Endodermal cell (in vitro differentiated cells): ENCODE measurements around the gene CHD3. TPM values are rescaled to one million over a fixed set of nuclear protein-coding genes. Genes with fewer than 3 reads are reported as not detected.

Source experiments
- DNase-seq: peaks from one replicate; pipeline ENCODE4 v3.0.0-alpha.2; 2017
- H3K27ac ChIP-seq: 2 replicates; pipeline ENCODE4 v1.5.1; 2013; ENCODE audit warnings: mild to moderate bottlenecking, low read depth, low read length, moderate library complexity
- H3K27me3 ChIP-seq: 2 replicates; pipeline ENCODE4 v1.6.1; 2013; ENCODE audit warnings: mild to moderate bottlenecking, low read length, moderate library complexity; ENCODE audit not compliant: insufficient read depth, control insufficient read depth, poor library complexity, severe bottlenecking
- H3K36me3 ChIP-seq: 2 replicates; pipeline ENCODE4 v1.7.0; 2013; ENCODE audit warnings: mild to moderate bottlenecking, low read length, moderate library complexity; ENCODE audit not compliant: control insufficient read depth, insufficient read depth
- H3K4me1 ChIP-seq: one replicate; pipeline ENCODE4 v1.7.0; 2013; ENCODE audit warnings: low read length; ENCODE audit not compliant: control insufficient read depth, insufficient read depth
- H3K4me3 ChIP-seq: 2 replicates; pipeline ENCODE4 v1.5.1; 2013; ENCODE audit warnings: mild to moderate bottlenecking, low read length, moderate library complexity
- H3K9ac ChIP-seq: 2 replicates; pipeline ENCODE4 v1.6.1; 2013; ENCODE audit warnings: mild to moderate bottlenecking, low read length, moderate library complexity; ENCODE audit not compliant: poor library complexity, severe bottlenecking; ENCODE audit errors: extremely low read depth
- H3K9me3 ChIP-seq: 2 replicates; pipeline ENCODE4 v1.6.1; 2013; ENCODE audit warnings: mild to moderate bottlenecking, low read length, moderate library complexity; ENCODE audit not compliant: control insufficient read depth
- H3K27ac Mint-ChIP-seq: 2 replicates; pipeline ENCODE4 v1.8.0; 2020; ENCODE audit warnings: mixed read lengths
- H3K27me3 Mint-ChIP-seq: 2 replicates; pipeline ENCODE4 v1.8.0; 2021; ENCODE audit warnings: mild to moderate bottlenecking, mixed read lengths; ENCODE audit not compliant: insufficient read depth
- H3K36me3 Mint-ChIP-seq: 2 replicates; pipeline ENCODE4 v1.8.0; 2020; ENCODE audit warnings: low read depth, mixed read lengths
- H3K4me1 Mint-ChIP-seq: 2 replicates; pipeline ENCODE4 v1.8.0; 2020; ENCODE audit warnings: mixed read lengths
- H3K4me3 Mint-ChIP-seq: 2 replicates; pipeline ENCODE4 v1.8.0; 2020; ENCODE audit warnings: mild to moderate bottlenecking, moderate library complexity, mixed read lengths
- H3K9me3 Mint-ChIP-seq: 2 replicates; pipeline ENCODE4 v1.8.0; 2020; ENCODE audit warnings: mild to moderate bottlenecking, mixed read lengths
- WGBS, 2 experiments: methylation state at CpG; one replicate each; pipeline versions ENCODE4 v1.1.5 to v1.1.7; 2013; ENCODE audit warnings: missing lambda C conversion rate in 2 of 2, mixed read lengths in 1 of 2; ENCODE audit not compliant: insufficient coverage in 1 of 2, insufficient read length in 1 of 2; 5-methylcytosine and 5-hydroxymethylcytosine counted together
- total RNA-seq, 2 donors: library from RNA; stranded (reverse); fragmentation: NEBNext Ultra II Directional in 1 of 2; extraction: Animal tissue kit (Norgen Biotek cat#: 25700) in 1 of 2; gene quantifications; 2 replicates in 1 of 2; 3 replicates in 1 of 2; pipeline ENCODE4 v1.2.1, GENCODE V29; 2021
- TF ChIP-seq, protein P1 (sequence below): fragments of 200-600 bp; sonication (generic); conservative IDR thresholded peaks from 2 replicates; pipeline ENCODE4 v1.5.0; 2021; ENCODE audit warnings: antibody characterized with exemption, mild to moderate bottlenecking

Gene CHD3
- total RNA-seq, 2 donors from 2014 or later: 55.0 to 64.1 TPM

- WGBS, 2 experiments: 0% methylated on average over 2 to 55 of the region's 55 CpGs
- Histone ChIP-seq H3K9me3 (no peaks in the 10 kb centered on the region), H3K4me3 (peak within 1 kb of the TSS; percentile 95), H3K4me1 (peaks cover 5% of the 10 kb centered on the region), H3K27ac (peak within 1 kb of the TSS; percentile 47), H3K9ac (peak within 1 kb of the TSS; percentile 67), H3K27me3 (peaks cover 18% of the 10 kb centered on the region), H3K36me3 (peaks cover 32% of the 10 kb centered on the region)
- Mint-ChIP-seq H3K36me3 (peaks cover 26% of the 10 kb centered on the region), H3K4me3 (peak within 1 kb of the TSS; percentile 99), H3K4me1 (peaks cover 32% of the 10 kb centered on the region), H3K27ac (peak within 1 kb of the TSS; percentile 98), H3K27me3 (peaks cover 29% of the 10 kb centered on the region), H3K9me3 (no peaks in the 10 kb centered on the region)
- DNase-seq: peak; percentile 100
- TF ChIP-seq, protein P1, sequence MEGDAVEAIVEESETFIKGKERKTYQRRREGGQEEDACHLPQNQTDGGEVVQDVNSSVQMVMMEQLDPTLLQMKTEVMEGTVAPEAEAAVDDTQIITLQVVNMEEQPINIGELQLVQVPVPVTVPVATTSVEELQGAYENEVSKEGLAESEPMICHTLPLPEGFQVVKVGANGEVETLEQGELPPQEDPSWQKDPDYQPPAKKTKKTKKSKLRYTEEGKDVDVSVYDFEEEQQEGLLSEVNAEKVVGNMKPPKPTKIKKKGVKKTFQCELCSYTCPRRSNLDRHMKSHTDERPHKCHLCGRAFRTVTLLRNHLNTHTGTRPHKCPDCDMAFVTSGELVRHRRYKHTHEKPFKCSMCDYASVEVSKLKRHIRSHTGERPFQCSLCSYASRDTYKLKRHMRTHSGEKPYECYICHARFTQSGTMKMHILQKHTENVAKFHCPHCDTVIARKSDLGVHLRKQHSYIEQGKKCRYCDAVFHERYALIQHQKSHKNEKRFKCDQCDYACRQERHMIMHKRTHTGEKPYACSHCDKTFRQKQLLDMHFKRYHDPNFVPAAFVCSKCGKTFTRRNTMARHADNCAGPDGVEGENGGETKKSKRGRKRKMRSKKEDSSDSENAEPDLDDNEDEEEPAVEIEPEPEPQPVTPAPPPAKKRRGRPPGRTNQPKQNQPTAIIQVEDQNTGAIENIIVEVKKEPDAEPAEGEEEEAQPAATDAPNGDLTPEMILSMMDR: no peak
These were observed 43.3 kb downstream of the CHD3 start, which contains the start of the genes CNTROB and TRAPPC1 for GRCh38 chr17:7931709-7932482. TSS of gene CNTROB (plus strand) at chr17:7932206. CDS start at chr17:7933080, 874 bp downstream. TSS of gene TRAPPC1 (minus strand) at chr17:7931946. CDS start at chr17:7931829, 117 bp downstream.

- H3K4me3 Mint-ChIP-seq: peak overlapping the region; percentile 99
- WGBS, 2 experiments: 2 to 3% methylated on average over 8 to 17 of the region's 17 CpGs
These were observed 43.9 kb downstream of the CHD3 start for GRCh38 chr17:7932483-7932891.

GRCh38 chr17:7932949-7933348, 44.4 kb downstream of the CHD3 start:
- H3K27me3 Mint-ChIP-seq: peaks cover 18% of the 10 kb centered on the region

More at GRCh38 chr17:7932483-7932891, 43.9 kb downstream of the CHD3 start:
- Mint-ChIP-seq H3K27me3 (peaks cover 23% of the 10 kb centered on the region), H3K27ac (peak overlapping the region; percentile 98), H3K4me1 (peaks cover 29% of the 10 kb centered on the region), H3K36me3 (peaks cover 30% of the 10 kb centered on the region), H3K9me3 (no peaks in the 10 kb centered on the region)
- Histone ChIP-seq H3K4me1 (peaks cover 5% of the 10 kb centered on the region), H3K9ac (peak overlapping the region; percentile 67), H3K36me3 (peaks cover 38% of the 10 kb centered on the region), H3K27ac (peak overlapping the region; percentile 47), H3K9me3 (no peaks in the 10 kb centered on the region), H3K4me3 (peak overlapping the region; percentile 95), H3K27me3 (peaks cover 16% of the 10 kb centered on the region)
- TF ChIP-seq, protein P1: no peak
- DNase-seq: no peak

More at GRCh38 chr17:7932949-7933348, 44.4 kb downstream of the CHD3 start:
- peak; percentile 87 for DNase-seq
- Histone ChIP-seq H3K4me1 (peaks cover 5% of the 10 kb centered on the region), H3K27ac (no peak overlapping the region), H3K9ac (peak overlapping the region; percentile 67), H3K4me3 (peak overlapping the region; percentile 95), H3K9me3 (no peaks in the 10 kb centered on the region), H3K27me3 (peaks cover 16% of the 10 kb centered on the region), H3K36me3 (peaks cover 40% of the 10 kb centered on the region)
- H3K4me1 Mint-ChIP-seq: peaks cover 27% of the 10 kb centered on the region
- H3K4me3 Mint-ChIP-seq: peak overlapping the region; percentile 99
- peaks cover 31% of the 10 kb centered on the region for H3K36me3 Mint-ChIP-seq
- WGBS, 2 experiments: 9 to 14% methylated on average over 9 to 16 of the region's 16 CpGs
- H3K9me3 Mint-ChIP-seq: no peaks in the 10 kb centered on the region
- peak overlapping the region; percentile 98 for H3K27ac Mint-ChIP-seq
- TF ChIP-seq, protein P1: peak; percentile 58
